Neutrophil (primary cell): ENCODE measurements around the gene ANGPTL1.

Experiments used
- H3K27ac ChIP-seq: fragments of 200-600 bp; sonication (generic); 2 replicates; pipeline ENCODE4 v1.5.1; 2016; ENCODE audit warnings: mild to moderate bottlenecking, moderate library complexity
- H3K27me3 ChIP-seq: fragments of 200-600 bp; sonication (generic); 2 replicates; pipeline ENCODE4 v1.6.0; 2016; ENCODE audit warnings: mild to moderate bottlenecking
- H3K36me3 ChIP-seq: fragments of 200-600 bp; sonication (generic); 2 replicates; pipeline ENCODE4 v1.5.1; 2017
- H3K4me1 ChIP-seq, 2 experiments: fragments of 200-600 bp in 1 of 2; sonication (generic) in 1 of 2; 1 replicate in 1 of 2; 2 replicates in 1 of 2; pipeline versions ENCODE4 v1.5.1 to v1.6.1; 2013 to 2016; ENCODE audit warnings: low read depth in 1 of 2, low read length in 1 of 2, mild to moderate bottlenecking in 1 of 2, moderate library complexity in 1 of 2; ENCODE audit not compliant: control insufficient read depth in 1 of 2, insufficient read depth in 1 of 2
- H3K4me3 ChIP-seq, 2 experiments: fragments of 200-600 bp in 1 of 2; sonication (generic) in 1 of 2; 1 replicate in 1 of 2; 2 replicates in 1 of 2; pipeline ENCODE4 v1.5.1; 2013 to 2016; ENCODE audit warnings: low read depth in 1 of 2, low read length in 1 of 2, mild to moderate bottlenecking in 1 of 2, moderate library complexity in 1 of 2
- H3K9me3 ChIP-seq: fragments of 200-600 bp; sonication (generic); 2 replicates; pipeline ENCODE4 v1.5.1; 2016
- CTCF ChIP-seq: fragments of 200-600 bp; sonication (generic); IDR thresholded peaks from 2 replicates; pipeline ENCODE4 v1.5.1; 2016; ENCODE audit warnings: antibody characterized with exemption

Gene ANGPTL1

GRCh38 chr1:178870944-178871343 lies at the start of gene ANGPTL1:
Gene ANGPTL1 (minus strand): TSS chr1:178871077. CDS start chr1:178865776, 5,301 bp downstream.
- H3K4me3 ChIP-seq: no peak within 1 kb of the TSS
- no peaks in the 10 kb centered on the region for H3K27me3 ChIP-seq
- TF ChIP-seq CTCF: no peak
- peaks cover 0 to 2% of the 10 kb centered on the region in 2 experiments for H3K4me1 ChIP-seq
- no peaks in the 10 kb centered on the region for H3K36me3 ChIP-seq
- no peak within 1 kb of the TSS for H3K27ac ChIP-seq
- no peaks in the 10 kb centered on the region for H3K9me3 ChIP-seq

- Histone ChIP-seq H3K27me3 (no peaks in the 10 kb centered on the region), H3K27ac (no peak overlapping the region), H3K4me1 (no peaks in the 10 kb centered on the region), H3K9me3 (no peaks in the 10 kb centered on the region), H3K36me3 (peaks cover 26% of the 10 kb centered on the region), H3K4me3 (no peak overlapping the region)
- TF ChIP-seq CTCF: no peak
Observed at GRCh38 chr1:178919581-178919980, 48.7 kb upstream of the ANGPTL1 start.

GRCh38 chr1:178918955-178919354 lies 48.1 kb upstream of the ANGPTL1 start:
- Histone ChIP-seq H3K4me3 (no peak overlapping the region), H3K27me3 (no peaks in the 10 kb centered on the region), H3K27ac (no peak overlapping the region), H3K9me3 (no peaks in the 10 kb centered on the region), H3K4me1 (no peaks in the 10 kb centered on the region), H3K36me3 (peaks cover 32% of the 10 kb centered on the region)
- no peak for TF ChIP-seq CTCF

GRCh38 chr1:178918308-178918707 lies 47.4 kb upstream of the ANGPTL1 start:
- Histone ChIP-seq H3K4me1 (no peaks in the 10 kb centered on the region), H3K4me3 (no peak overlapping the region), H3K27ac (no peak overlapping the region), H3K27me3 (no peaks in the 10 kb centered on the region), H3K9me3 (no peaks in the 10 kb centered on the region), H3K36me3 (peaks cover 37% of the 10 kb centered on the region)
- no peak for TF ChIP-seq CTCF

GRCh38 chr1:178916448-178917174 lies 45.7 kb upstream of the ANGPTL1 start:
- TF ChIP-seq CTCF: no peak
- H3K27me3 ChIP-seq: no peaks in the 10 kb centered on the region
- no peak overlapping the region for H3K27ac ChIP-seq
- H3K36me3 ChIP-seq: peaks cover 41% of the 10 kb centered on the region
- no peaks in the 10 kb centered on the region for H3K4me1 ChIP-seq
- H3K9me3 ChIP-seq: no peaks in the 10 kb centered on the region
- no peak overlapping the region for H3K4me3 ChIP-seq
